Right forelimb (tissue), 1 donor: ENCODE data around the gene DLGAP4.
"Not testable (repeated sequence)": the region's sequence is repeated elsewhere in the genome, so short reads cannot be mapped to it uniquely, and the experiment has no call there.

Experiments used
- DNase-seq: peaks from one replicate; pipeline ENCODE4 v3.0.0-alpha.2; 2018

The DLGAP4 gene

DNA sequence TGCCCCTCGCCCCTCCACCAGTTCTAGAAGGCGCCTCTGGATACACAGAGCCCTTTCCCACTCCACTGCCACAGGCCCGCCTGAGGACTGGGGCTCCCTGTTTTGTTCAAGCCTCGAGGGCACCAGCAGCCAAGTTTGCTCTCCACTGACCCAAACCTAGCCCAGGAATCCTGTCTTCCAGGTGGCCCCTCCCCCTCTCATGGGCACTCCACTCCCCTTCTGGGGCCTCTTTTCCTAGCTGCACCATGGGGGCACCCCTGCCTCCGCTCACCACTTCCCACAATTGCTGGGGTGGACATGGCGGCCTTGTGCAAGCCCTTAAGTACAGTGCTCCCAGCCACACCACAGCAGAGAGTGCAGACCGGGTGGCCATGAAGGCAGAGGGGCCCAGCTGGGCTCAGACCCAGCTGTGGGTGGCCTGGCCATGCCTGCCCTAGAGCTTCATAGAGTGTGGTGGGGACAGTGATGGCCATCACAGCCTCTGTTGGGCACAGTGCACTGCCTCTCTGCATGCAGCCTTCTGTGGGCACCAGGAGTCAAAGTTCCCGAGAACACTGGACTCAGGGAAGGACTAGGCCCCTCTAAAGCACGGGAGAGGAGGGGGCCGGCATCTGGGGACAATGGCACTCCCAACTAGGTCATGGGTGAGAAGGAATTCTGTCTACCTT, 236.5 kb downstream of the DLGAP4 start:
- DNase-seq, result no peak

DNA sequence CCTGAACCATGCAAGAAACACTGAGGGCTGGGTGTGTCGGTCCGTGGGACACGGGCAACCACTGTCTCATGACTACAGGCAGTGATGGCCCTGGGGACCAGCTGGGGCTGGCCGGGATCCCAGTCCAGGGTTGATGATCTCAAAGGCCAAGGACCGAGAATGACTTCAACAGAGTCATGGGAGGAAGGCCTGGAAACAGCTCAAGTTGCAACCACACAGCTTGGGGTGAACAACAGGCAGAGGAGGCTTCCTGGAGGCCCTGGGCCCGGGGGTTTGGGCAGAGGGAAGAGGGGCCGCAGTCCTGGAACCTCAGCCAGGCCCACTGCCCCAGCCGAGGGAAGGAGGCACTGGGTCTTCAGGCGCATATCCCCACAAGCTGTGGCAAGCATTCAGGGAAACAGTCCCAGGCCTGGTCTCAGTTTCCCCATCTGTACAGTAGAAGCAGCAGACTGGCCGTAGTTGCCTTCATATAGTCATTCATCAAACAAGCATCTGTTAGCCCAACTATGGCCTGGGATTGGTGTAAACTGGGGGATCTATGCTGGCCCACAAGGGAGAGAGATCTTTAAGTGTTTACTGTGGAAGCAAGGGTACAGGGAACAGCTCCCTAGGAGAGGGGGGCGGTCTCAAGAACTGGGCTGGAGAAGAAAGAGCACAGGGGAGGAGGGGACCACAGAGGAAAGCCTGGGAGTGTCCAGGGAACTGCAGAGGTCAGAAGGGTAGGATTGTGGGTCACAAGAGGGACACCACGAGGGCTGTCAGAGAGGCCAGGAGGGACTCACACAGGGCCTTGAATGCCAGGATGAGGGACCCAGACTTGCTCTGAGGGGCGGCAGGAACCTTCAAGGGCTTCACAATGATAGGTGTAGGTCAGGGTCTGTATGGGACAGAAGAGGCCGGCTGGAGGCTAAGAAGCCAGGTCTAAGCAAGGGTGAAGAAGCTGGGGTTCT, 237.3 kb downstream of the DLGAP4 start:
- no peak for DNase-seq

DNA sequence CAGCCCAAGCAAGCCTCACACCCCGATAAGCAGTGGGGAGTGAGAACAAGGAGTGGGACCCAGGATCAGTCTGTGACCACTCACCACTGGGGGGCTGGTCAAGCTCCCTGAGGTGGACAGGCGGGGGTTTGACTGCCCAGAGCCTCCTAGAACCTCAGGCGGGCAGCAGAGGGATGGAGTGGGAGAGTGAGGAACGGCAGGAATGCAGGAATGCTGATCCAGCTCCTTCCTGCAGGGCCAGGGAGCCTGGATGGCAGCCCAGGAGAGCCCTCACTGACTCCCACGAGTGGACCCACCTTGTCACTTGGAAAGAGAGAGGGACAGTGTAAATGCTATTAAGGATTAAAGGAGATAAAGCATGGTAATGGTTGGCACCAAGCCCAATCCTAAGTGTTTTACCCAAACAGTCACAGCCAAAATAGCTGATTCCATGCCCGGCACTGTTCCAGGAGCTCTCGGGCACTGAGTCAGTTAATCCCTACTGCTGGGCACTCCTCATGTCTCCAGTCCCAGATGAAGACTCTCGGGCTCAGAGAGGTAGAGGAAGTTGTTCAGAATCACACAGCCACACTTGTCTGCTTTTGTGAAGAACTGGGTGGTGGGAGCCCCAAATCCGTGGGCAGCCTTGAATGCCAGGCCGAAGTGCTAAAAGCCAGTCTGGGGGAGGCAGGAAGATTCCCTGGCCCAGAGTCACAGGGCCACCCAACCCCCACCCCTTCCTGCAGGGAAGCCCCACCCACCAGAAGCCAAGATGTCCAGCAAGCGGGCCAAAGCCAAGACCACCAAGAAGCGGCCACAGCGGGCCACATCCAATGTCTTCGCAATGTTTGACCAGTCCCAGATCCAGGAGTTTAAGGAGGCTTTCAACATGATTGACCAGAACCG, 238.2 kb downstream of the DLGAP4 start:
- DNase-seq, result no peak

DNA sequence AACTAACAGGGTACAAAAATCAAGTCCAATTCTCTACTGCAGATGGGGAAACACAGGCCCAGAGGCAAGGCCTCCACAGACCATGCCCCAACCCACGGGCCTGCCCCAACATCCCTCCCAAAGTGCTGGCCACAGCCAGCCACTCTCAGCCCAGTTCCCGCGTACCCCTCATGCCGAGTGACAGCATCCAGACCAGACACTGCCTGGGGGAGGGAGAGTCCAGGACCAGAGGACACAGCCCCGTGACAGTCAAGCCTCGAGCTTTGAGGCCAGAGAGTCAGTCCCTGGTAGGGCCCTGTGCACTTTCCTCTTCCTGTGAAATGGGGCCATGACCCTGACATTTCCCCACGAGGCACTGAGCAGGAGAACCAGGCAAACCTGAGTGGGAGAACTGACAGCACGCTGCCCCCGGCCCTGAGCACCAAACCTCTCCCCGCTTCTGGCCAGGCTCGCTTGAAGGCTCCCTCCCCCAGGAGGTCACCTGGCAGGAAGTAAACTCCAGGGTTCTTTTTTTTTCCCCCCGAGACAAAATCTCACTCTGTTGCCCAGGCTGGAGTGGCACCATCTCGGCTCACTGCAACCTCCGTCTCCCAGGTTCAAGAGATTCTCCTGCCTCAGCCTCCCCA, 240.1 kb downstream of the DLGAP4 start:
- no peak for DNase-seq

DNA sequence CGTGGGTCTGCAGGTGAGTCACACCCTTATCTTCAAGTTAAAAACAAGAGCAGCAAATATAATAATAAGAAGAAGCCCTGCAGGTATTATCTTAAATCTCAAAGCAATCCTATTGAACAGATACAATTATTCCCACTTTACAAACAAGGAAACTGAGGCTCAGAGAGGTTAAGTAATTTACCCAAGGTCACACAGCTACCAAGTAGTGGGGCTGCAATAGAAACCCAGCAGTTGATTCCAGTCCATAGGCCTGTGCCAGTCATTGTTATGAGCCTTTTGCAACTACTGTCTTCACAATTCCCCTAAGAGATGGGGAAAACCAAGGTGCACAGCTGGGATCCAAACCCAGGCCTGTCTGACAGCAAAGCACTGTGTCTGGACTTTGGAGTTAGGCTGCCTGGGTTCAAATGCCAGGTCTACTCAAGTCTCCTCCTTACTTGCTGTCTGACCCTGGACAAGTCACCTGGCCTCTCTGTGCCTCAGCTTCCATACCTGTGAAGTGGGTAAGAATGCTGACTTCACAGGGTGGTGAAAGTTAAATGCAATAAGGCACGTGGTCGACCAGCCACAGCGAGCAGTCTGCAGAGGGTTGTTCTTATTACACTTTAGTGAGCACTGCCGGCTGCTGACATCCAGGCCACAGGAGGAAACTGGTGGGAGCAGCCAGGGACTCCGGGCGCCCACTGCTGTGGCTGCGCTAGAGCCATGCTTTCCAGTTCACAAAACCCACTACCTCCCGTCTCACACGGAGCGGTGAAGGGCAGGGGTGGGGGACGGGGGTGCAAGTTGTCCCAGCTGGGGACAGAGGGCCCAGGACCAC, 241.3 kb downstream of the DLGAP4 start:
- no peak for DNase-seq

DNA sequence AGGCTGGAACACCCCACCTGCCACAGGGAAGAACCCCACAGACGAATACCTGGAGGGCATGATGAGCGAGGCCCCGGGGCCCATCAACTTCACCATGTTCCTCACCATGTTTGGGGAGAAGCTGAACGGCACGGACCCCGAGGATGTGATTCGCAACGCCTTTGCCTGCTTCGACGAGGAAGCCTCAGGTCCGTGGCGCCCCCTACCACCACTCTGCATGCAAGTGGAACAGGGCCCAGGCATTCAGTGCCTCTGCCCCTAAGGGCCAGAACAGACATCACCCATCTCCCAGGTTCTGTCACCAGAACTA, 241.8 kb downstream of the DLGAP4 start:
- DNase-seq, result no peak

DNA sequence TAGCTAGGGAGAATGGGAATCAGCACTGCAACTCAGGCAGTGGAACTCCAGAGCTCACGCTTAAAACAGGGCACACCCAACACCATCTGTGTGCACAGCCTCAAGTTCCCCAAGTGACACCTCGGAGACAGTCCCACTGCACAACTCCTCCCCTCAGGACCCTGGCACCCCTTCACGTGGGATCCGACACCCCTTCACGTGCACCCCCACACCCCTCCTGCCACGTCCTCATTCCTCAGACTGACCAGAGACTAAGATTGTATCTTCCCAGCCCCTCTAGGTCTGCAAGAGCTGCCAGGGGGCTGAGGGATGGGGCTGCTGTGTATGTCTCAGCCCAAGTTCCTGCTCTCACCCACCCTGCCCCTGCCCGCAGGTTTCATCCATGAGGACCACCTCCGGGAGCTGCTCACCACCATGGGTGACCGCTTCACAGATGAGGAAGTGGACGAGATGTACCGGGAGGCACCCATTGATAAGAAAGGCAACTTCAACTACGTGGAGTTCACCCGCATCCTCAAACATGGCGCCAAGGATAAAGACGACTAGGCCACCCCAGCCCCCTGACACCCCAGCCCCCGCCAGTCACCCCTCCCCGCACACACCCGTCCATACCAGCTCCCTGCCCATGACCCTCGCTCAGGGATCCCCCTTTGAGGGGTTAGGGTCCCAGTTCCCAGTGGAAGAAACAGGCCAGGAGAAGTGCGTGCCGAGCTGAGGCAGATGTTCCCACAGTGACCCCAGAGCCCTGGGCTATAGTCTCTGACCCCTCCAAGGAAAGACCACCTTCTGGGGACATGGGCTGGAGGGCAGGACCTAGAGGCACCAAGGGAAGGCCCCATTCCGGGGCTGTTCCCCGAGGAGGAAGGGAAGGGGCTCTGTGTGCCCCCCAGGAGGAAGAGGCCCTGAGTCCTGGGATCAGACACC, 242.8 kb downstream of the DLGAP4 start:
- DNase-seq, result no peak

DNA sequence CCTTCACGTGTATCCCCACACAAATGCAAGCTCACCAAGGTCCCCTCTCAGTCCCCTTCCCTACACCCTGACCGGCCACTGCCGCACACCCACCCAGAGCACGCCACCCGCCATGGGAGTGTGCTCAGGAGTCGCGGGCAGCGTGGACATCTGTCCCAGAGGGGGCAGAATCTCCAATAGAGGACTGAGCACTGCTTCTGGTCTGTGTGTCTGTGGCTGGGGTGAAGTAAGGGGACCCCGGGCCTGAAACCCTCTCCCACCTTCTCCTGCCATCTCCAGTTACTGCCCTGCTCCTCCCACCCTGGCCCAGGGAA, 243.4 kb downstream of the DLGAP4 start:
- DNase-seq, result no peak

DNA sequence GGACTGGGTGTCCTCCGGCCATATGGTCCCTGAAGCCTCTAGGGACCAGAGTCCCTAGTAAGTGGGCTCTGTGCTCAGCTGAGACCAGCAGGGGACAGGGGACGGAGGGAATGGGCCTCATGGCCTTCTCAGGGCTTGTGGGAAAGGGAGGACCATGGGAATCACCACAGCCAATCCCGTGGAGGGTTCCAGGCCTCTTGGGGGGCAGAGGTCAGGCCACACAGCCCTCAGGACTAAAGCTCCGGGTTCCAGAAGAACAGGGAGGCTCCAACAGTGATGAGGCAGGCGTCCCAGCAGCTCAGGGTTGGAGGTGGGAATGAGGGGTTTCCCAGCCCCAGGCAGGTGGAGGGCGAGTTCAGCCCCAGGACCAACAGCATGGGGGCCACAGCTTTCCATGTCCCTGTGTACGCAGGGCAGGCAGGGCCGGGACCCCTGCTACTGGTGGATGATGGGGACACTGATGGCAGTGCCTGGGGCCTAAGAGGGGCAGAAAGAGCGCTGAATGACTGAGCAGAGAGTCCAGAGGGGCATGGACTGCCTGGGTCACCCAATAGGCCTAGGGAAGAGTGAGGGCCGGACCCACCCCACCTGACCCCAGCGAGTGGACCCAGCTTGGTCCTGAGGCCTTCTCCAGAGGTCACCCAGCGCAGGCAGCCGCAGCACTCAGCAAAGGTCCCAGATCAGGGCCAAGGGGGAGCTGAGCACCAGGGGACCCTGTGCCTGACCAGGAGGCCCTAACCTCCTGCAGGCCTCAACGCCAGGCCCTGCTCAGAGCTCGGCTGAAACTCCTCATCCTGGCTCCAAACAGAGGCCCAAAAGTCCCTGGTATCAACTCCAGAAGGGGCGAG, 244.0 kb downstream of the DLGAP4 start:
- no peak for DNase-seq

DNA sequence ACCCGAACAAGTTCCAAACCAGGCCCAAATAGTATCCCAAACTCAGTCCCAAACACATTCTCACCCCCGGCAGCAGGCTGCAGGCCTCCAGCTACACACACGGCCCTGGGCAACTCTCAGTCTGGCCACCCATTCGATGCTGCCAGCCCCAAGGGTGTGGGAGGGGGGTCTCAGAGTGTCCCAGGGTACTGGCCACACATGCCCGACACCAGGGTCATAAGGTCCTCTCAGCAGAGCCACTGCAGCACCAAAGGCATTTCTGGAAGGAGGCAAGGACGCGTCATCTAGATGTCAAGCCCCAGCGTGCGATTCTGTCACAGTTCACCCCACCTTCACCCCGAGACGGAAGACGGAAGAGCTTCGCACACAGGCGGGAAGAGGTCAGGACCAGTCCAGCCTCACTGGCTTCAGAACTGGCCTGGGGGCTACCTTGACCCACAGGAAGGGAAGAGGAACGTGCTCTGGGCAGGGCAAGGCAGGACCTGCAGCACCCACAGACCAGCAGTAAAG, 244.7 kb downstream of the DLGAP4 start:
- no peak for DNase-seq

DNA sequence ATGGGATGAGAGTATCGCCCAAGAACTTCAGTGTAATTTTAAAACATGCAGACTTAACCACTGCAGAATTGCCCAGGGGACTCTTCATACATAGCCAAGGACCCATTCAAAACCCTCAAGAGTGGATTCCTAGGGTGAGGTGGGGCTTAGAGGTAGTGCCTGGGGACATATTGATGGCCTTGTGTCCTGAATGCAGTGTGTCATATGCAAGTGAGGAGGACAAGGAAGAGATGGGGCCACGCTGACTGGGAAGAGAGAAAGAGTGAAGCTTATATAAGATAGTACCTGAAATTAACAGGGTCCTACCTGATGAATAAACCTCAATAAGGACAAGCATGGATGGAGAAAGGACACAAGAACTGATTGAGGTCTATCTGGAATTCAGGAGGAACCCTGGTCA, 249.1 kb downstream of the DLGAP4 start:
- DNase-seq, result no peak

DNA sequence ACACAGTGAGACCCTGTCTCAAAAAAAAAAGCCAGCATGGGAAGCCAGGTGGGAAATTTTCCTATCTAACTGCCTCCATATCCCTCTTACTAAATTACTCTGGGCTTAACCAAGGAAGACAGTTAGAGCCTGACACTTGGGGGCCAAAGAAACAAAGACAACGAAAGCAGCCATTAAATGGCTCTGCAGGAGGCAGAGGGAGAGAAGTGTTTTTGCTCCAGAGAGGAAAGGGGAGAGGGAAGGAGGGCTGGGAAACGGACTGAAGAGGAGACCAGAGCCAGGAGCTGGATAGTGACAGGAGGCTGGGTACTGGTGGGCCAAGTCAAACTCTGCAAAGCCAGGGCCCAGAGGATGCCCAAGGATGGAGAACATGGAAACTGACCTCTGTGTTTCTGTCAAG, 256.6 kb downstream of the DLGAP4 start:
- DNase-seq, result no peak

DNA sequence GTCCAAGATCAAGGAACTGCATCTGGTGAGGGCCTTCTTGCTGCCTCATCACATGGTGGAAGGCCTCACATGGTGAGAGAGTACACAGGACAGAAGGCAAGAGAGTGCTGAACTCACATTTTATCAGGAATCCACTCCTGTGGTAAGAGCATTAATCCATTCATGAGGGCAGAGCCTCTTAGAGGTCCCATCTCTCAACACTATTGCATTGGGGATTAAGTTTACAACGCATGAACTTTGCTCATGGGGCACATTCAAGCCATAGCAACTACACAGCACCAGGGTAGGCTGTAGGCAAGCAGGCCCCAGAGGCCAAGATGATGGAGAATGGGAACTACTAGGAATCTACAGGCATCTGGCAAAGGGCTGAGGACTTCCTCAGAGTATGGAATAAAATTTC, 257.2 kb downstream of the DLGAP4 start:
- no peak for DNase-seq

DNA sequence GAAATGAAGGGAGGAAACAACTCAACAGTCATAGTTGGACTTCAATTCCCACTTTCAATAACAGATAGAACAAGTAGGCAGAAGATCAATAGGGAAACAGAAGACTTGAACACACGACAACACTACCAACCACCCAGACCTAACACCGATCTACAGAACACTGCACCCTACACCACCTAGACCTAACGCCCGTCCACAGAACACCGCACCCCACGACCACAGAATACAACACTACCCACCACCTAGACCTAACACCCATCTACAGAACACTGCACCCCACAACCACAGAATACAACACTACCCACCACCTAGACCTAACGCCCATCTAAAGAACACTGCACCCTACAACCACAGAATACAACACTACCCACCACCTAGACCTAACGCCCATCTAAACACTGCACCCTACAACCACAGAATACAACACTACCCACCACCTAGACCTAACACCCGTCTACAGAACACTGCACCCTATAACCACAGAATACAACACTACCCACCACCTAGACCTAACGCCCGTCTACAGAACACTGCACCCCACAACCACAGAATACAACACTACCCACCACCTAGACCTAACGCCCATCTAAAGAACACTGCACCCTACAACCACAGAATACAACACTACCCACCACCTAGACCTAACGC, 258.1 kb downstream of the DLGAP4 start:
- not testable (repeated sequence) for DNase-seq

DNA sequence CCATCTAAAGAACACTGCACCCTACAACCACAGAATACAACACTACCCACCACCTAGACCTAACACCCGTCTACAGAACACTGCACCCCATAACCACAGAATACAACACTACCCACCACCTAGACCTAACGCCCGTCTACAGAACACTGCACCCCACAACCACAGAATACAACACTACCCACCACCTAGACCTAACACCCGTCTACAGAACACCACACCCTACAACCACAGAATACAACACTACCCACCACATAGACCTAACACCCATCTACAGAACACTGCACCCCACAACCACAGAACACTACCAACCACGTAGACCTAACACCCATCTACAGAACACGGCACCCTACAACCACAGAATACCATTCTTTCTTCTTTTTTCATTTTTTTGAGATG, 258.6 kb downstream of the DLGAP4 start:
- DNase-seq, result not testable (repeated sequence)

DNA sequence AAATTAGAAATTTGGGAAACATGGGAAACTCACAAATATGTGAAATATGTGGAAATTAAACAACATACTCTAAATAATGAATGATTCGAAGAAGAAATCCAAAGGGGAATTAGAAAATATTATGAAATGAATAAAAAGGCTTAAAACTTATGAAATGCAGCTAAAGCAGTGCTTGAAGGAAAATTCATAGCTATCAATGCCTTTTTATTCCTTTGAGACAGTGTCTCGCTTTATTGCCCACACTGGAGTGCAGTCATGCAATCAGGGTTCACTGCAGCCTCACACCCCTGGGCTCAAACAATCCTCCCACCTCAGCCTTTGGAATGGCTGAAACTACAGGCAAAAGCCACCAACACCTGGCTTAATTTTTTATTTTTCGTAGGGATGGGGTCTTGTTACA, 259.4 kb downstream of the DLGAP4 start:
- no peak for DNase-seq

DNA sequence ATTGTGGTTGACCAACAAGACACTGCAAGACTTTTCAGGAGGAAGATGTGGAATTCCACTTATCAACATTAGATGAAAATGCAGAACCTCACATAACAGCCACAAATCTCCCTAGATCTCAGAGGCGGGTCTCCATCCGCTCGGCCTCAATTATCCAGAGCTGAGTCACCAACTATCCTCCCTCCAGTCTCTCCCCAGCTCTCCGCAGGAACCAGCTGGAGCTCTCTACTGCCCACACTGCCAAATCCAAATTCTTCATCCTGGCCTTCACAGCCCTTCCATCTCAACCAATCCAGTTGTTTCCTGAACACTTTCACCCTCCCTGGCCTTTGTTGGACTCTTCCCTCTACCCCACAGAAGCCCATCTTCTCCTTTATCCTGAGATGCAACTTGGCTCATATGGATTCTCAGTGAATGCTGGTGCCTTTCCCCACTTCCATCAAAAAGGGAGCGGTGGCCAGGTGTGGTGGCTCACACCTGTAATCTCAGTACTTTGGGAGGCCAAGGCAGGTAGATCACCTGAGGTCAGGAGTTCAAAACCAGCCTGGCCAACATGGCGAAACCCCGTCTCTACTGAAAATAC, 263.8 kb downstream of the DLGAP4 start:
- no peak for DNase-seq

DNA sequence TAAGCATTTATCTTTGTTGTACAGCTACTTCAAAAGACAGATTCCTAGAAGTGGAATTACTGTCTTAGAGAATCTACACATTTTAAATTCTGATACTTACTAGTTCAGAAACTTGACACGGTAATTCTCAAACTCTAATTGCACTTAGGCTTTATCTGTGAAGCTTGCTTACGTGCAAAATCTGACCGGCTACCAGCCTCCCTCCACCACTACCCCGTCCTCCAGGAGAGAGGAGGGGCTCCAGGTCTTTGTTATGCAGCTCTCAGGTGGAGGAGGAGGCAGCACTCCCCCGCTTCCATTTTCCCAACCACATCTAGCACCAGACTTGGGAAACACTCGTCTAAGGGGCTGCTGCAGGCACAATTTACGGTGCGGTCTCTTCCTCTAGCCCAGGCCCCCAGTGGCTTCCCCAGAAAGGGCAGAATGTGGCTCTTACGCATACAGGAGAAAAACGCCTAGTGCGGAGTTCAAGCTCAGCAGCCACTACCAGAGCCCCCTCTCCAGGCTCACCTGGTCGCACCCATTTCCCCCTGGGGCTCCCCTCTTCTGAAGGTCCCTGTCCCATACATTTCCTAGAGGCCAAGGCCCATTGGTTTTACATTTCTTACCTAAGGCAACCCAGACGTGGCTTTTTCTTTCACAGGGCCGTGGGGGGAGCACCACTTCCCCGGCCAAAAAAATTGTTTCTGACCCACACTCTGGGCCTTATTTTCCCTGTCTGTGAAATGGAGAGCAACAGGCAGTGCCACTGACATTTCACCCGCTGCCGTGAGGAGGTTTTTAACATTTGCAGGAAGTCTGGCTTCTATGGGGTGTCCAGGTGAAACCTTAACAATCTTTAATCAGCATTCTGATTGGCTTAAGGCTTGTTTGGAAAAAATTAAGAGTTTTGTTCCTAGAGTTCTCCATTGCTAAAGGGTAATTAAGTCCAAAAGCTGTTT, 265.7 kb downstream of the DLGAP4 start:
- no peak for DNase-seq
